Subcutaneous adipose tissue (tissue), 4 donors: ENCODE measurements around the gene SH3BGRL3. TPM values are rescaled to one million over a fixed set of nuclear protein-coding genes. Genes with fewer than 3 reads are reported as not detected.

Experiments used
- CTCF ChIP-seq: fragments of 450-650 bp; IDR thresholded peaks from one replicate; pipeline ENCODE4 v1.5.1; 2016; ENCODE audit warnings: low read depth, mild to moderate bottlenecking, control low read depth, antibody characterized with exemption, moderate library complexity
- total RNA-seq, 4 donors: library from RNA; depleted of rRNA; stranded (reverse); fragments of >200 nt; gene quantifications; one replicate each; pipeline ENCODE4 v1.1.0, GENCODE V29; 2016

SH3BGRL3 gene
- total RNA-seq, 4 donors from 2014 or later, result 59.0 to 137 (median 88.3) TPM

- TF ChIP-seq CTCF, result no peak
Observed at GRCh38 chr1:26293911-26294463, 14.1 kb downstream of the SH3BGRL3 start.

DNA sequence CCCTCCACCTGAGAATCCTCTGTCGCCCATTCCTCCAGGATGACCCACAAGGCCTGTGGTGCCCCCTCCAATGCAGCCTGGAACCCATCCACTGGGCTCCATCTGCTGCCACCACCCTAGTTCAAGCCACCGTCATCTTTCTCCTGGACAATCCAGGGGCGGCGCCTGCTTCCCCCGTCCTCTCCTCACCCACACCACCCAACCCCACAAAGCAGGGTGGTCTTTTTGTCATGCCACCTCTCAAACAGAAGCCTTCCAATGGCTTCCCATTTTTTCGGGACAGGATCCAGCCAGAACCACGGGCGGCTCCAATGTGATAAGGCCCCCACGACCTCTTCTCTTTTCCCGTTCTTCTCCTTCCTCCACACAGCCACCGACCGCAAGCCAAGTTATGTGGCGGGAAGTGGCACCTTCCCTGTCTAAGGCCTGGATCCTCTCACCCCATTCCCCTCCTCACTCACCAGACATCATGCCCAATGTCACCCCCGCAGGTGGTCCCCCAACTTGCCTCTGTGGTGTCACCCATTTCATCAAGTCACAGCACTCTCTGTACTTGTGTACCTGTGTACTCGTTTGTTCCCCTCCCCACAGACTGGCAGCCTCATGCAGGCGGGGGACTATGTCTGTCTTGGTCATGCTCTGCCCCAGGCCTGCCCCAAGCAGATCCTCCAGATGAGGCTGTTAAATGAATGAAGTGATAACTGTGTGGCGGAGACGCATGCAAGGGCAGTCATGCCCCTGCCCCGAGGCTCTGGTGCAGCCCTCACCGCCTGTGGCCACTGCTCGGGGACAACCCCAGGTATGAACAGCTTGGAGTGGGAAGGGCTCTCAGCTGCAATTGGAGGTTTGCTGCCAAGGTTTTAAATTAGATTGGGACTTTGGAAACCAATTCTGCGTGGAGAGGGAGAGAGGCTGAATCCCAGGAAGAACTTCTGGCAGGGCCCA is 15.6 kb downstream of the SH3BGRL3 start:
- TF ChIP-seq CTCF, result no peak

GRCh38 chr1:26296340-26297056 is 16.6 kb downstream of the SH3BGRL3 start:
- no peak for TF ChIP-seq CTCF

- no peak for TF ChIP-seq CTCF
Observed at GRCh38 chr1:26297057-26297790, 17.3 kb downstream of the SH3BGRL3 start.

GRCh38 chr1:26297791-26298124 is 17.9 kb downstream of the SH3BGRL3 start:
- TF ChIP-seq CTCF, result no peak

DNA sequence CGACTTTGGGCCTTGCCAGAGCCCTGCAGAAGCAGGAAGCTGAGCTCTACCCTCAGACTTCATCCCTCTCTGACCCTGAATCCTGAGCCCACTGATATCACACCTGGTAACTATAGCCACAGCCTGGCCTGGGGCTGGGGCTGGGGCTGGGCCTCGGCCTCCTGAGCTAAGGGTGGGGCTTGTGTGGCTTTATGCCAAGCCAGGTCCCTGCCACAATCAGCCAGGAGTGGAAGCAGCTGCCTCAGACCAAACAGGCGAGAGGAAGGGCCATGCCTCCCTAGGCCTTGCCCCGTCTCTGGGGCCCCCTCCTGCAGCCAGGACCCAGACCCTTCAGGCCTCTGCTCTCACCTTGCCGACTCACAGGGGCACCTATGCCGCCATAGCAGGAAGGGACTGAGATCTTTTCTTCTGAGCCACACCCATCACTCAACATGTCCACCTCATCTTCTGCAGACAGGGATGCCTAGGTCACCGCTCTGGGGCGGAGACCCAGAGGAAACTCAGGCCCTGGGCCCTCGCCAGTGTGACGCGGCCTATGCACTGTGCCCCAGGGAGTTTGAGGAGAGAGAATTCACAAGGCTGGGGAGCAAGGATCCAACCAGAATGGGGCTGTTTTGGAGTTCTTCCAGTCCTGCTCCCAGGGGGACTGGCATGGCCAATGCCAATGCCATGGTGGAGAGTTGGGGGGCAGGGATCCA is 20.8 kb downstream of the SH3BGRL3 start:
- TF ChIP-seq CTCF, result no peak
